SK-N-MC (cell line): Measurements from ENCODE around the gene ID3.
"Not testable (repeated sequence)": the region's sequence is repeated elsewhere in the genome, so short reads cannot be mapped to it uniquely, and the experiment has no call there.

Experiments
- DNase-seq: peaks from one replicate; pipeline ENCODE4 v3.0.0-alpha.2; 2011; ENCODE audit warnings: low read depth, low spot score
- H3K27ac ChIP-seq: fragments of 200-600 bp; sonication (generic); 2 replicates; pipeline ENCODE4 v1.5.1; 2016; ENCODE audit warnings: mixed run types
- H3K36me3 ChIP-seq: fragments of 200-600 bp; sonication (generic); 2 replicates; pipeline ENCODE4 v1.6.1; 2017; ENCODE audit warnings: antibody characterized with exemption, low read length, mixed read lengths; ENCODE audit not compliant: insufficient read depth
- H3K4me3 ChIP-seq: fragments of 200-600 bp; sonication (generic); 2 replicates; pipeline ENCODE4 v1.5.1; 2016
- H3K9ac ChIP-seq: fragments of 200-600 bp; sonication (generic); 2 replicates; pipeline ENCODE4 v1.8.0; 2017; ENCODE audit warnings: mixed run types, mixed read lengths; ENCODE audit not compliant: insufficient read length
- H3K9me3 ChIP-seq: fragments of 200-600 bp; sonication (generic); 2 replicates; pipeline ENCODE4 v1.6.1; 2017; ENCODE audit warnings: low read depth, mild to moderate bottlenecking, antibody characterized with exemption, low read length, moderate library complexity, mixed read lengths
- EZH2 ChIP-seq: fragments of 200-600 bp; sonication (generic); IDR thresholded peaks from one replicate; pipeline ENCODE4 v1.6.1; 2017; ENCODE audit warnings: antibody characterized with exemption
- FOXP2 ChIP-seq: optimal IDR thresholded peaks from 2 replicates; pipeline ENCODE3; 2011; ENCODE audit warnings: mild to moderate bottlenecking, moderate library complexity; ENCODE audit not compliant: insufficient read depth; ENCODE audit errors: extremely low read length, control extremely low read depth
- POLR2AphosphoS5 ChIP-seq: IDR thresholded peaks from 2 replicates; pipeline ENCODE4 v1.6.1; 2012; ENCODE audit warnings: mild to moderate bottlenecking, low read depth, low read length, borderline replicate concordance

ID3 gene

DNA sequence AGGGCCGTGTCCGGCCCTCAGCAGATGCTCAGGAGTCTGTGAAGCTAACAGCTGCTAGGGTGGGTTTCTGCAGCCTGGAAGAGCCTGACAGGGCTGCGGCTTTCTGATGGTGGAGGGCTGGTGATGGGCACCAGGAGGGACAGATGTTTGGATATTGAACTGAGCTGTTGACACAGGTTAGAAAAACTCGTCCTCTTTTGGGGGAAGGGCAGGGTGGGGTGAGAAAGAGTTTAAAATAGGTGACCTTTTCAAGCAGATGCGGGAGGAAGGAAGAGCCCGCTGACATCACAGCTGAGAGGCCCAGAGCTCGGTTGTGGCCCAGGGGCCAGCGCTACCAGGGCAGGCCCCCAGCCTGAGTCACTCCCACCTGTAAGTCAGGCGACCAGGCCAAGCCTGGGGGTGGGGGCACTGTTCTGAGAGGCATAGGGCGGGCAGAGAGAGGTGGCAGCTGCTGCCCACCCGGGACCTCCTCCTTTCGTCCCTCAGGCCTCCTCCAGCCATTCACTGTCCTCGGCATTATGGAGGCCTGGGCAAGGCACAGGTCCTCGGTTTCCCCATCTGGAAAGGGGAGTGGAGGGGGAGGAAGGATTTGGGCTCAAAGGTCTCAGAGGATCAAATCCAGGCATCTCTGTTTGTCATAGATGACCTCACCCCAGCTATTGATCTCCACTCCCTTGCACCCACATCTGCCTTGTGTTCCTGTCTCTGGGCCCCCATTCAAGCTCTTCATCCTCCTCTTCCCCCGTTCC is 32.3 kb upstream of the ID3 start:
- no peaks in the 10 kb centered on the region for H3K36me3 ChIP-seq
- H3K9me3 ChIP-seq = no peaks in the 10 kb centered on the region
- no peak overlapping the region for H3K9ac ChIP-seq
- TF ChIP-seq EZH2 = no peak
- no peak for TF ChIP-seq POLR2AphosphoS5
- TF ChIP-seq FOXP2 = no peak
- DNase-seq = no peak
- H3K27ac ChIP-seq = no peak overlapping the region
- no peak overlapping the region for H3K4me3 ChIP-seq

DNA sequence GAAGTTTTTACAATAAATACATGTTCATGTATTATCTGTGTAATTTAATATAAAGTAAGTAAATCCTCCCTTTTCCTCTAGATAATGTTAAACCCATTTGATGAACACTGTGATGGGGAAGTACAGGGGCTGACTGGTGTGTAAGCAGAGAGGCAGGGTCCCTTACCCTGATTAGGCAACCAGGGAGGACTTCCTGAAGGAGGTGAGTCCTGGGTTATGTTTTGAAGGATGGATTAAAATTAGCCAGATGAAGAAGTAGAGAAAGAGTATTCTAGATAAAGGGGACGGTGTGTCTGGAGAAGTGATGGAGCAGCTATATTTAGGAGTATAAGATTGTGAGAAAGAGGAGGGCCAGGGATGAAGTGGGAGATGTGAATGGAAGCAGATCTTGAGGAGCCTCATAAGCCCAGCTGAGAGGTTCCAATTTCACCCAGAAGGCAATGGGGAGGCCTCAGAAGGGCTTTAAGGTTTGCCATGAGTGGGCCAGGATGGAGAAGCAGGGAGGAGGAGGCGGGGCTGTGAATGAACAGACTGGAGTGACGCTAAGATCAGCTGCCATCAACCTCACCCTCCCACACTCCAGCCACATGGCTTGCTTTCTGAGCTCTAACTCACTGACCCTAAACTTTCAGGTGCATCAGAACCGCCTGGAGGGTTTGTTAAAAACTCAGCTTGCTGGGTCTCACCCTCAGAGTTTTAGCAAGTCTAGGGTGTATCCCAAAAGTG is 30.9 kb upstream of the ID3 start:
- H3K36me3 ChIP-seq = no peaks in the 10 kb centered on the region
- H3K9me3 ChIP-seq = no peaks in the 10 kb centered on the region
- no peak overlapping the region for H3K27ac ChIP-seq
- no peak overlapping the region for H3K4me3 ChIP-seq
- no peak for TF ChIP-seq EZH2
- TF ChIP-seq POLR2AphosphoS5 = no peak
- no peak for TF ChIP-seq FOXP2
- no peak for DNase-seq
- H3K9ac ChIP-seq = no peak overlapping the region

DNA sequence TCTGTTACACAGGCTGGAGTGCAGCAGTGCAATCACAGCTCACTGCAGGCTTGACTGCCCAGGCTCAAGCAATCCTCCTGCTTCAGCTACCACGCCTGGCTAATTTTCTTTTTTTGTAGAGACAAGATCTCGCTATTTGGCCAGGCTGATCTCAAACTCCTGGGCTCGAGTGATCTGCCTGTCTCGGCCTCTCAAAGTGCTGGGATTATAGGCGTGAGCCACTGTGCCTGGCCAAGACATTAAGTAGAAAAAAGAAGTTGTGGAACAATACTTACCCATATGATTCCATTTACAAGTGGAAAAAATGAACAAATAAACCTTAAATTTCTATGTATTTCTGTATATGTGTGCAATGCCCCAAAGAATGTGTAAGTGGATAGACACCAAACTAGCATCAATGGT is 30.3 kb upstream of the ID3 start:
- Histone ChIP-seq H3K36me3 (no peaks in the 10 kb centered on the region), H3K27ac (no peak overlapping the region), H3K4me3 (no peak overlapping the region), H3K9me3 (no peaks in the 10 kb centered on the region), H3K9ac (no peak overlapping the region)
- no peak for DNase-seq
- no peak for TF ChIP-seq FOXP2

DNA sequence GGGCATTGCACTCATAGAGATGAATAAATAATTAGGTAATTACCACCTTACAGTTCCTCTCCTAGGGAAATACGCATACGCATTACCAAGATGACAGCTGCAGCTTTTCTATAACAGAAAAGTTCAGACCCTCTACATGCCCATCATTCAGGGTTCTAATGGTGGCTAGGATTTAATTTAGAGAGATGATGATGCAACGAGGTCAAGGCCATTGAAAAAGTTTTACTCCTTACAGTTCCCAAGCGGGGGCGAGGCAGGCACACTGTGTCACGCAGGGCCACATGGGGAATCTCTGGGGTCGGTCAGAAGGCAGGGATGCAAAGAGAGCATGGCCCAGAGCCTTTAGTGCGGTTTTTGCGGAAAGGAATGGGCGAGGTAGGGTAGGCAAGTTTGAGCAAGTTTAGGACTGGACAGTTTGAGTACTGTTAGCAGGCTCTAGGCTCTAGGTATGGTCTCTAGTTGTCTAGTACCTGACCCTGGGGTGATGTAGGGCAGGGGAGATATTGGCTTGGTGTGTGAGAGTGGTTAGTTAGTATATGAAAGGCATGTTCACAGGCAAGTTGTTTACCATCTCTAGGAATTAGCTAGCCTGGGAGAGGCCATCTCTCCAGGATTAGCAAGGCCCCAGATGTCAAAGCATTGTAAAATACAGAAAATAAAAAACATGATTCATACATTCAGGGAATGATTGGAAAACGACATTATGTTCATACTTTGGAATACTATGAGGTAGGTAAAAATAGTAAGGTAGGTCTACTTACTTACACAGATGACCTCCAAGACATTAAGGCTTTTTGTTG is 29.6 kb upstream of the ID3 start:
- H3K4me3 ChIP-seq = no peak overlapping the region
- no peaks in the 10 kb centered on the region for H3K36me3 ChIP-seq
- no peak overlapping the region for H3K9ac ChIP-seq
- TF ChIP-seq FOXP2 (no peak), EZH2 (no peak), POLR2AphosphoS5 (no peak)
- H3K9me3 ChIP-seq = no peaks in the 10 kb centered on the region
- H3K27ac ChIP-seq = no peak overlapping the region
- no peak for DNase-seq

DNA sequence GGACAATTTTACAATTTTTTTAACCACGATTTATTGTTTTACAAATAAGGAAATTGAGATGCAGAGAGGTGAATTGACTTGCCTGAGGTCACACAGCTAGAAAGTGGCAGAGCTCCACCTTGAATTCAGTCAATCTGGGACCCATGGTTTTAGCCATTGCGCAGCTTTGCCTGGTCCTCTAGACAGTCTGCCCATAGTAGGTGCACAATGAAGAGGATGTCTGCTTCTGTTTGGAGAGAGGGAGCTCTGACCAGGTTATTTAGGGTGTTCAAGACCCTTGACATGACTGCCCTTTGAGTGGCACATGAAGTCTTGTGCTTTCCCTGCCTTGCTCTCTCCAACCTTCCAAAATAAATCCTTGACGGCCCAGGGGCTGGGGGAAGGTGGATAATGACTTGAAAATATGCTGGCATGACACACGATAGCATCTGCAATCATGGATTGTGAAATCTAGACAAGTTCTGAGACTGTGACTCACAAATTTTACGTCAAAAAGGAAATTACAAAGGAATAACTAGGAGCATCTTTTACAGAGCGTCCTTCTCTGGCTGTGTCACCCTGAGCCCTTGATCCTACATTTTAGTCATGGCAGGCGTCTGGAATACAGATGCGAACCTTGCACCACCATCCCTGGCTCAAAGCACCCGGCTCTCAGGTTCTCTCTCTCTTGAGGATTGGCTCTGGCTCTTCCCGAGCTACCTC is 26.2 kb upstream of the ID3 start:
- no peak overlapping the region for H3K9ac ChIP-seq
- no peak overlapping the region for H3K27ac ChIP-seq
- H3K4me3 ChIP-seq = no peak overlapping the region
- no peak for DNase-seq
- no peaks in the 10 kb centered on the region for H3K9me3 ChIP-seq
- no peaks in the 10 kb centered on the region for H3K36me3 ChIP-seq
- no peak for TF ChIP-seq EZH2
- no peak for TF ChIP-seq FOXP2
- no peak for TF ChIP-seq POLR2AphosphoS5

DNA sequence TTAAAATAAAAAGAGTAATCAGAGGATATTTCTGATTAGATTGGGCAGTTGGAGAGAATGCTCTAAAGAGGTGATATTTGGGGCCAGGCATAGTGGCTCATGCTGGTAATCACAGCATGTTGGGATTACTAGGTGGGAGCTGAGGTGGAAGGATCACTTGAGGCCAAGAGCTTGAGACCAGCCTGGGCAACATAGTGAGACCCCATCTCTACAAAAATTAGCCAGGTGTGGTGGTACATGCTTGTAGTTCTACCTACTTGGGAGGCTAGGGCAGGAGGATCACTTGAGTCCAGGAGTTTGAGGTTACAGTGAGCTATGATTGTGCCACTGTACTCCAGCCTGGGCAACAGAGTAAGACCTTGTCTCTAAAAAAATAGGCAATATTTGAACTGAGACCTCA is 24.4 kb upstream of the ID3 start:
- DNase-seq, H3K4me3 ChIP-seq, H3K27ac ChIP-seq, H3K36me3 ChIP-seq, H3K9me3 ChIP-seq, H3K9ac ChIP-seq: not testable (repeated sequence)

DNA sequence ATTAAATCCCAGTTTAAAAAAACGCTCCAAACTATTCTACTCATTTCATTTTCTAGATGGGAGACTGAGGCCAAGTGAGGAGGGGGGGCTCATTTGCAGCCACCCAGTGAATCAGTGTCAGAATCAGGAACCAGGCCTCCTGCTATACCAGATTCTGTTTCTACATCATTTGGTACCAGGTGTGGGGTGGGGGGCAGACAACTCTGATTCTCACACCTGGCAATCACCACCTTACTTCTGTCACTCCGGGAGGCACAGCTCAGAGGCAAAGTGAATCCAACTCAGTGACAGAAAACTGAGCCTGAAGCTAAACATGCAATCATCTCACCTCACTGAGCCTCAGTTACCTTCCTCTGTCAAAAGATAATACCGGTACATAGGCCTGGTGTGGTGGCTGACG is 23.5 kb upstream of the ID3 start:
- no peak overlapping the region for H3K27ac ChIP-seq
- H3K36me3 ChIP-seq = no peaks in the 10 kb centered on the region
- no peak for DNase-seq
- no peaks in the 10 kb centered on the region for H3K9me3 ChIP-seq
- H3K9ac ChIP-seq = no peak overlapping the region
- no peak for TF ChIP-seq EZH2
- no peak for TF ChIP-seq POLR2AphosphoS5
- H3K4me3 ChIP-seq = no peak overlapping the region

DNA sequence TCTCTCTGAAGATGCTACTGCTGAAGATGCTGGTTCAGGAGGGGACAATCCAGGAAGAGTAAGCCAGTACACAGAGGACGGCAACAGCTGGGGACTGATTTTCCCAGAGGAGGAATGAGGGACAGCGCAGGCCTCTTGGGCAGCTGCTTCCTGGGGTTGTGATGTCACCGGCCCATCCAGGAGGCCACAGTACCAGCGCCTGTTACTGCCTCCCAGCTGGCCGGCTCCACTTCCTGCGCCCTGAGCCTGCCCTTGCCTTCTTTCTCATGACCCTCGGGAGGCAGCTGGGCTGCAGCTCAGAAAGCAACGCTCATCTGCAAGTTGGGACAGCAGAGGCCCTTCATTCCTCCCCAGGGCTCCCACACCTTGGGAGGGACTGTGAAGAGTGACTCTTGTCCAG is 21.9 kb upstream of the ID3 start:
- Histone ChIP-seq H3K36me3 (no peaks in the 10 kb centered on the region), H3K9ac (no peak overlapping the region), H3K9me3 (no peaks in the 10 kb centered on the region), H3K27ac (no peak overlapping the region), H3K4me3 (no peak overlapping the region)
- TF ChIP-seq FOXP2 = no peak
- TF ChIP-seq EZH2 = no peak
- no peak for TF ChIP-seq POLR2AphosphoS5
- no peak for DNase-seq
